ENCODE measurements around the gene TBC1D3. TPM values are rescaled to one million over a fixed set of nuclear protein-coding genes. Genes with fewer than 3 reads are reported as not detected.
"Not testable (repeated sequence)": the region's sequence is repeated elsewhere in the genome, so short reads cannot be mapped to it uniquely, and the experiment has no call there.

TBC1D3 gene
- not detected in 2 replicates for polyA plus RNA-seq (2012; rRNA removed)
- polyA plus RNA-seq (2012; cell fraction: cytosol; rRNA removed) = not detected in 2 replicates
- polyA plus RNA-seq (2012; cell fraction: nucleus; rRNA removed) = not detected in 2 replicates

DNA sequence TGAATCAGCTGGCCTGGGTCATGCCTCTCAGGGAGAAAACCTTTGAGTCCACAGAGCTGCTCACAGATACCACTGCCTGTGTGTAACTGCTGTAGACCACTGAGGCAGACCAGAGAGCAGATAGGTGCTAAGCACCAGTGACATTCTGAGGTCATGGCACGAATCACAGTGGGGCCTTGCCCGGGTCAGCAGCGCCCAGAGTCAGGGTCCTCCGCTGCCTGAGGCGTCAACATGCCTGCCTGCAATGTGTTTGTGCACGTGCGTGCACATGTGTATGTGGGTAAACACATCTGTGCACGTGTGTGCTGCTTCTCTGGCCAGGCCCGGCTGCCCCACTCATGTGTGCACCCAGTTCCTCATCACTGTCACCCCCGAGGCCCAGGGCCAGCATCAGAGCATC is at the start of gene TBC1D3:
Gene TBC1D3, minus strand, starts transcription at position 101 of the 400 bp plus-strand sequence. CDS start 1,526 bp downstream, outside the sequence.
- H3K9me3 ChIP-seq; H3K4me2 ChIP-seq; H3K27me3 ChIP-seq (ENCODE audit: insufficient read depth); H3K4me3 ChIP-seq (ENCODE audit: low read depth in 2 of 2, low read length in 1 of 2); H4K20me1 ChIP-seq (ENCODE audit: insufficient read depth); H3K9me2 ChIP-seq; H3K9ac ChIP-seq; H3K79me2 ChIP-seq (ENCODE audit: insufficient read depth); POLR2A ChIA-PET; H3K27ac ChIP-seq (ENCODE audit: low read depth in 2 of 2, low read length in 1 of 2); DNase-seq; H2AFZ ChIP-seq (ENCODE audit: low read depth); H3K36me3 ChIP-seq (replicated peaks in 1 of 2; ENCODE audit: control insufficient read depth in 1 of 2, insufficient read depth in 2 of 2, low read length in 1 of 2); H3K4me1 ChIP-seq (ENCODE audit: control insufficient read depth in 1 of 2, insufficient read depth in 2 of 2, low read depth in 1 of 2, low read length in 1 of 2); H3F3A ChIP-seq (replicated peaks; ENCODE audit: insufficient read depth); CTCF ChIA-PET: not testable (repeated sequence)
- WGBS (ENCODE audit: low lambda C conversion rate) = no CpG with 5 or more reads among the region's 10 CpGs

- DNase-seq; H3K79me2 ChIP-seq (ENCODE audit: insufficient read depth); H2AFZ ChIP-seq (ENCODE audit: low read depth); H3F3A ChIP-seq (replicated peaks; ENCODE audit: insufficient read depth); POLR2A ChIA-PET; H3K4me1 ChIP-seq (ENCODE audit: control insufficient read depth in 1 of 2, insufficient read depth in 2 of 2, low read depth in 1 of 2, low read length in 1 of 2); H3K36me3 ChIP-seq (replicated peaks in 1 of 2; ENCODE audit: control insufficient read depth in 1 of 2, insufficient read depth in 2 of 2, low read length in 1 of 2); H3K9me3 ChIP-seq; H3K27me3 ChIP-seq (ENCODE audit: insufficient read depth); H3K27ac ChIP-seq (ENCODE audit: low read depth in 2 of 2, low read length in 1 of 2); H3K4me2 ChIP-seq; H4K20me1 ChIP-seq (ENCODE audit: insufficient read depth); CTCF ChIA-PET; H3K9ac ChIP-seq; H3K9me2 ChIP-seq; H3K4me3 ChIP-seq (ENCODE audit: low read depth in 2 of 2, low read length in 1 of 2): not testable (repeated sequence)
- no CpG with 5 or more reads among the region's 1 CpG for WGBS (ENCODE audit: low lambda C conversion rate)
Observed at GRCh38 chr17:38232790-38233189, 40.4 kb upstream of the TBC1D3 start.

GRCh38 chr17:38225844-38226495 is 33.6 kb upstream of the TBC1D3 start:
- CTCF ChIA-PET; H3K9me2 ChIP-seq; H3K4me3 ChIP-seq (ENCODE audit: low read depth in 2 of 2, low read length in 1 of 2); H3K79me2 ChIP-seq (ENCODE audit: insufficient read depth); H3K27me3 ChIP-seq (ENCODE audit: insufficient read depth); H3F3A ChIP-seq (replicated peaks; ENCODE audit: insufficient read depth); H2AFZ ChIP-seq (ENCODE audit: low read depth); H4K20me1 ChIP-seq (ENCODE audit: insufficient read depth); H3K4me2 ChIP-seq; H3K27ac ChIP-seq (ENCODE audit: low read depth in 2 of 2, low read length in 1 of 2); H3K9ac ChIP-seq; DNase-seq; H3K36me3 ChIP-seq (replicated peaks in 1 of 2; ENCODE audit: control insufficient read depth in 1 of 2, insufficient read depth in 2 of 2, low read length in 1 of 2); H3K9me3 ChIP-seq; H3K4me1 ChIP-seq (ENCODE audit: control insufficient read depth in 1 of 2, insufficient read depth in 2 of 2, low read depth in 1 of 2, low read length in 1 of 2); POLR2A ChIA-PET: not testable (repeated sequence)
- WGBS (ENCODE audit: low lambda C conversion rate) = no CpG with 5 or more reads among the region's 2 CpGs

DNA sequence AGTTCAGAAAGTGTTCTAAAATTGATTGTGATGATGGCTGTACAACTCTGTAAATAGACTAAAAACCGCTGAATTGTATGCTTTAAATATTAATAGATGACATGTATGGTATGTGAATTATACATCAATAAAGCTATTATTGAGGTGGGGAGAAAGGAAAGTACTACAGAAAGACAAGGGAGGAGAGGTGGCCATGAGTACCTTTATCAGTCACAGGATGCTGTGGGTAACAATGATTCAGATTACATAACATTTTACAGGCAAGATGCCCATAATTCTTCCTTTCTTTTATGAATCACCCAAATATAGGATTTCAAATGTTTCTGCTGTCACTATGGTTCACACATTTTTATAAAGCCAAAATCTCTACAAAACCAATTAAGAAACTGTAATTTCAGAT is 28.5 kb upstream of the TBC1D3 start:
- DNase-seq; H3F3A ChIP-seq (replicated peaks; ENCODE audit: insufficient read depth); H3K79me2 ChIP-seq (ENCODE audit: insufficient read depth); H2AFZ ChIP-seq (ENCODE audit: low read depth); POLR2A ChIA-PET; H3K27me3 ChIP-seq (ENCODE audit: insufficient read depth); H3K36me3 ChIP-seq (replicated peaks in 1 of 2; ENCODE audit: control insufficient read depth in 1 of 2, insufficient read depth in 2 of 2, low read length in 1 of 2); H3K4me3 ChIP-seq (ENCODE audit: low read depth in 2 of 2, low read length in 1 of 2); H3K9me2 ChIP-seq; CTCF ChIA-PET; H3K9ac ChIP-seq; H3K9me3 ChIP-seq; H3K4me2 ChIP-seq; H3K4me1 ChIP-seq (ENCODE audit: control insufficient read depth in 1 of 2, insufficient read depth in 2 of 2, low read depth in 1 of 2, low read length in 1 of 2); H4K20me1 ChIP-seq (ENCODE audit: insufficient read depth); H3K27ac ChIP-seq (ENCODE audit: low read depth in 2 of 2, low read length in 1 of 2): not testable (repeated sequence)
- WGBS (ENCODE audit: low lambda C conversion rate) = no CpG with 5 or more reads among the region's 1 CpG

DNA sequence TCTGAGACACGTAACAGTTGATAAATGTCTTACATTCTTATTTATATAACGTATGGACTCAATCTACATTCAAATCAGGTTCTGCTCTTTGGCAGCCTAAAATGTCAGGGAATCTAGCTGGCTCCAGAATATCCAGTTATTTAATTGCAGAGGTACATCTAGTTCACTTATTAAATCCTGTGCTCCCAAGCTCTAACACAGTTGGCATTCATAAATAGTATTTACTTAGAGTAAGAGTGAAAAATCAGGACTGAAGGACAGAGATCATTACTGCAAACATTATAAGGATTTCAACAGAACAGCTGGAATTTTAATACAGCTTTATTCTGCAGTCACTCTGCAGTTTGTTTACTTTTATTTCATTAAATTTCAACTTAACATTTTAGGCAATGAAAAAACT is 7.9 kb upstream of the TBC1D3 start:
- H3K4me3 ChIP-seq (ENCODE audit: low read depth in 2 of 2, low read length in 1 of 2); CTCF ChIA-PET; H3K27ac ChIP-seq (ENCODE audit: low read depth in 2 of 2, low read length in 1 of 2); DNase-seq; H2AFZ ChIP-seq (ENCODE audit: low read depth); H3K9me3 ChIP-seq; H3K36me3 ChIP-seq (replicated peaks in 1 of 2; ENCODE audit: control insufficient read depth in 1 of 2, insufficient read depth in 2 of 2, low read length in 1 of 2); H3K9me2 ChIP-seq; H3K9ac ChIP-seq; POLR2A ChIA-PET; H3K27me3 ChIP-seq (ENCODE audit: insufficient read depth); H3K4me1 ChIP-seq (ENCODE audit: control insufficient read depth in 1 of 2, insufficient read depth in 2 of 2, low read depth in 1 of 2, low read length in 1 of 2); H3K79me2 ChIP-seq (ENCODE audit: insufficient read depth); H3K4me2 ChIP-seq; H4K20me1 ChIP-seq (ENCODE audit: insufficient read depth); H3F3A ChIP-seq (replicated peaks; ENCODE audit: insufficient read depth): not testable (repeated sequence)
- no CpG with 5 or more reads among the region's 2 CpGs for WGBS (ENCODE audit: low lambda C conversion rate)

GRCh38 chr17:38134860-38135259 is 57.5 kb downstream of the TBC1D3 start:
- H3F3A ChIP-seq (replicated peaks; ENCODE audit: insufficient read depth); H2AFZ ChIP-seq (ENCODE audit: low read depth); POLR2A ChIA-PET; H3K9me2 ChIP-seq; H3K9ac ChIP-seq; DNase-seq; H3K79me2 ChIP-seq (ENCODE audit: insufficient read depth); H3K4me3 ChIP-seq (ENCODE audit: low read depth in 2 of 2, low read length in 1 of 2); H3K27ac ChIP-seq (ENCODE audit: low read depth in 2 of 2, low read length in 1 of 2); CTCF ChIA-PET; H4K20me1 ChIP-seq (ENCODE audit: insufficient read depth); H3K27me3 ChIP-seq (ENCODE audit: insufficient read depth); H3K4me2 ChIP-seq; H3K4me1 ChIP-seq (ENCODE audit: control insufficient read depth in 1 of 2, insufficient read depth in 2 of 2, low read depth in 1 of 2, low read length in 1 of 2); H3K36me3 ChIP-seq (replicated peaks in 1 of 2; ENCODE audit: control insufficient read depth in 1 of 2, insufficient read depth in 2 of 2, low read length in 1 of 2); H3K9me3 ChIP-seq: not testable (repeated sequence)
- 91% methylated on average over 10 of the region's 16 CpGs for WGBS (ENCODE audit: low lambda C conversion rate)

Data from SK-N-SH (cell line).